MM.1S (cell line): ENCODE measurements around the gene MTCL1.

Experiments
- DNase-seq: peaks from one replicate; pipeline ENCODE4 v3.0.0-alpha.2; 2015
- H2AFZ ChIP-seq: fragments of 300-600 bp; sonication (generic); 2 replicates; pipeline ENCODE4 v1.6.0; 2016; ENCODE audit warnings: antibody characterized with exemption, low read length
- H3F3A ChIP-seq: fragments of 300-600 bp; sonication (generic); 2 replicates; pipeline ENCODE4 v1.6.1; 2016; ENCODE audit warnings: mild to moderate bottlenecking, antibody characterized with exemption, low read length, moderate library complexity, mixed read lengths; ENCODE audit not compliant: insufficient read depth
- H3K27ac ChIP-seq: fragments of 300-600 bp; sonication (generic); 2 replicates; pipeline ENCODE4 v1.5.1; 2016; ENCODE audit warnings: mild to moderate bottlenecking, low read length
- H3K27me3 ChIP-seq: fragments of 300-600 bp; sonication (generic); replicated peaks from 2 replicates; pipeline ENCODE4 v1.6.0; 2016; ENCODE audit warnings: low read length; ENCODE audit not compliant: insufficient read depth
- H3K36me3 ChIP-seq: fragments of 300-600 bp; sonication (generic); replicated peaks from 2 replicates; pipeline ENCODE4 v1.6.1; 2016; ENCODE audit warnings: mild to moderate bottlenecking, low read length, mixed read lengths; ENCODE audit not compliant: insufficient read depth
- H3K4me1 ChIP-seq: fragments of 300-600 bp; sonication (generic); 2 replicates; pipeline ENCODE4 v1.6.1; 2016; ENCODE audit warnings: low read length, mixed read lengths
- H3K4me2 ChIP-seq: fragments of 300-600 bp; sonication (generic); 2 replicates; pipeline ENCODE4 v1.6.0; 2016; ENCODE audit warnings: low read depth, low read length
- H3K4me3 ChIP-seq: fragments of 300-600 bp; sonication (generic); 2 replicates; pipeline ENCODE4 v1.5.1; 2016; ENCODE audit warnings: low read length, mixed read lengths
- H3K79me2 ChIP-seq: fragments of 300-600 bp; sonication (generic); 2 replicates; pipeline ENCODE4 v1.6.1; 2016; ENCODE audit warnings: mixed run types, low read length, mixed read lengths
- H3K9ac ChIP-seq: fragments of 300-600 bp; sonication (generic); 2 replicates; pipeline ENCODE4 v1.6.1; 2016; ENCODE audit warnings: low read length, mixed read lengths
- H3K9me2 ChIP-seq: fragments of 300-600 bp; sonication (generic); replicated peaks from 2 replicates; pipeline ENCODE4 v1.6.1; 2016; ENCODE audit warnings: mild to moderate bottlenecking, low read length, mixed read lengths; ENCODE audit not compliant: insufficient read depth
- H3K9me3 ChIP-seq: fragments of 300-600 bp; sonication (generic); replicated peaks from 2 replicates; pipeline ENCODE4 v1.6.1; 2016; ENCODE audit warnings: mild to moderate bottlenecking, low read length, mixed read lengths; ENCODE audit not compliant: insufficient read depth
- H4K20me1 ChIP-seq: fragments of 300-600 bp; sonication (generic); 2 replicates; pipeline ENCODE4 v1.6.1; 2016; ENCODE audit warnings: mild to moderate bottlenecking, low read length, moderate library complexity, mixed read lengths; ENCODE audit not compliant: insufficient read depth
- CTCF ChIP-seq: fragments of 300-600 bp; sonication (generic); IDR thresholded peaks from 2 replicates; pipeline ENCODE4 v1.5.1; 2016; ENCODE audit warnings: antibody characterized with exemption, low read length, mixed read lengths
- EZH2 ChIP-seq: fragments of 300-600 bp; sonication (generic); optimal IDR thresholded peaks from 2 replicates; pipeline ENCODE3; 2017; ENCODE audit warnings: low read depth, mild to moderate bottlenecking, antibody characterized with exemption, low read length, mixed read lengths
- EZH2phosphoT487 ChIP-seq: fragments of 300-600 bp; sonication (generic); IDR thresholded peaks from 2 replicates; pipeline ENCODE4 v1.6.1; 2018; ENCODE audit warnings: antibody characterized with exemption, low read length

MTCL1 gene

GRCh38 chr18:8741532-8741931 lies 36.2 kb downstream of the MTCL1 start:
- Histone ChIP-seq H3K9ac (no peak overlapping the region), H4K20me1 (no peaks in the 10 kb centered on the region)

GRCh38 chr18:8742387-8743361 lies 37.3 kb downstream of the MTCL1 start:
- peak; percentile 30 for DNase-seq
- no peaks in the 10 kb centered on the region for H3K9me3 ChIP-seq
- H3K27ac ChIP-seq = peak overlapping the region; percentile 33; the same call in 1 of the 2 replicates
- no peaks in the 10 kb centered on the region for H3K9me2 ChIP-seq
- H4K20me1 ChIP-seq = no peaks in the 10 kb centered on the region
- no peak for TF ChIP-seq CTCF
- TF ChIP-seq EZH2 = no peak
- TF ChIP-seq EZH2phosphoT487 = no peak
- no peak overlapping the region for H3K4me2 ChIP-seq
- peaks cover 10% of the 10 kb centered on the region; the same call in 1 of the 2 replicates for H3K36me3 ChIP-seq
- no peaks in the 10 kb centered on the region for H3K27me3 ChIP-seq
- peaks cover 14% of the 10 kb centered on the region for H3K4me1 ChIP-seq
- H2AFZ ChIP-seq = no peak overlapping the region
- H3K9ac ChIP-seq = no peak overlapping the region
- H3F3A ChIP-seq = peaks cover 6% of the 10 kb centered on the region; the same call in 1 of the 2 replicates
- no peak overlapping the region for H3K4me3 ChIP-seq
- peaks cover 60% of the 10 kb centered on the region for H3K79me2 ChIP-seq

More at GRCh38 chr18:8741532-8741931, 36.2 kb downstream of the MTCL1 start:
- peaks cover 14% of the 10 kb centered on the region for H3K4me1 ChIP-seq
- no peak for DNase-seq
- peaks cover 6% of the 10 kb centered on the region; the same call in 1 of the 2 replicates for H3F3A ChIP-seq
- H3K4me2 ChIP-seq = no peak overlapping the region
- TF ChIP-seq CTCF = no peak
- no peak for TF ChIP-seq EZH2
- no peak for TF ChIP-seq EZH2phosphoT487
- no peak overlapping the region for H3K27ac ChIP-seq
- H2AFZ ChIP-seq = no peak overlapping the region
- peaks cover 57% of the 10 kb centered on the region for H3K79me2 ChIP-seq
- H3K27me3 ChIP-seq = no peaks in the 10 kb centered on the region
- peaks cover 10% of the 10 kb centered on the region; the same call in 1 of the 2 replicates for H3K36me3 ChIP-seq
- no peaks in the 10 kb centered on the region for H3K9me3 ChIP-seq
- H3K4me3 ChIP-seq = no peak overlapping the region
- no peaks in the 10 kb centered on the region for H3K9me2 ChIP-seq

GRCh38 chr18:8744038-8744437 lies 38.7 kb downstream of the MTCL1 start:
- TF ChIP-seq CTCF (no peak), EZH2 (no peak), EZH2phosphoT487 (no peak)
- Histone ChIP-seq H3K79me2 (peaks cover 69% of the 10 kb centered on the region), H3K4me3 (no peak overlapping the region), H3K27me3 (no peaks in the 10 kb centered on the region), H3K4me2 (no peak overlapping the region), H3K36me3 (peaks cover 10% of the 10 kb centered on the region; the same call in 1 of the 2 replicates), H3K27ac (no peak overlapping the region), H3K9me3 (no peaks in the 10 kb centered on the region), H3F3A (peaks cover 6% of the 10 kb centered on the region; the same call in 1 of the 2 replicates), H2AFZ (no peak overlapping the region), H3K4me1 (peaks cover 14% of the 10 kb centered on the region), H3K9ac (no peak overlapping the region), H4K20me1 (no peaks in the 10 kb centered on the region), H3K9me2 (no peaks in the 10 kb centered on the region)
- DNase-seq = no peak
